Measurements from ENCODE around the gene LRRC2. TPM values are rescaled to one million over a fixed set of nuclear protein-coding genes. Genes with fewer than 3 reads are reported as not detected.
"Not testable (repeated sequence)": the region's sequence is repeated elsewhere in the genome, so short reads cannot be mapped to it uniquely, and the experiment has no call there.

LRRC2 gene
- polyA plus RNA-seq, 1 donor = 0.72 TPM

- DNase-seq = no peak
- H3K4me1 ChIP-seq (ENCODE audit: control insufficient read depth, insufficient read depth, low read length) = no peaks in the 10 kb centered on the region
Observed at GRCh38 chr3:46552538-46552937, 13.6 kb downstream of the LRRC2 start.

GRCh38 chr3:46551615-46552014, 14.5 kb downstream of the LRRC2 start:
- H3K4me1 ChIP-seq (ENCODE audit: control insufficient read depth, insufficient read depth, low read length) = no peaks in the 10 kb centered on the region
- no peaks in the 10 kb centered on the region for H3K9me3 ChIP-seq (ENCODE audit: control insufficient read depth, low read depth, low read length)
- H3K27me3 ChIP-seq (ENCODE audit: control insufficient read depth, insufficient read depth, low read length) = no peaks in the 10 kb centered on the region
- H3K27ac ChIP-seq (ENCODE audit: low read length) = no peak overlapping the region
- H3K4me3 ChIP-seq (ENCODE audit: low read length) = no peak overlapping the region
- H3K36me3 ChIP-seq (ENCODE audit: control insufficient read depth, insufficient read depth, low read length) = no peaks in the 10 kb centered on the region
- WGBS (ENCODE audit: insufficient coverage, low lambda C conversion rate) = no CpG with 5 or more reads among the region's 2 CpGs
- DNase-seq = no peak

More at GRCh38 chr3:46552538-46552937, 13.6 kb downstream of the LRRC2 start:
- Histone ChIP-seq H3K9me3 (ENCODE audit: control insufficient read depth, low read depth, low read length) (no peaks in the 10 kb centered on the region), H3K27ac (ENCODE audit: low read length) (no peak overlapping the region), H3K36me3 (ENCODE audit: control insufficient read depth, insufficient read depth, low read length) (no peaks in the 10 kb centered on the region), H3K27me3 (ENCODE audit: control insufficient read depth, insufficient read depth, low read length) (no peaks in the 10 kb centered on the region), H3K4me3 (ENCODE audit: low read length) (no peak overlapping the region)
- 83% methylated on average over 1 of the region's 1 CpG for WGBS (ENCODE audit: insufficient coverage, low lambda C conversion rate)

GRCh38 chr3:46549989-46550388, 16.1 kb downstream of the LRRC2 start:
- H3K4me1 ChIP-seq (ENCODE audit: control insufficient read depth, insufficient read depth, low read length) = no peaks in the 10 kb centered on the region
- WGBS (ENCODE audit: insufficient coverage, low lambda C conversion rate) = no CpG with 5 or more reads among the region's 1 CpG
- no peak for DNase-seq
- H3K27me3 ChIP-seq (ENCODE audit: control insufficient read depth, insufficient read depth, low read length) = no peaks in the 10 kb centered on the region
- H3K9me3 ChIP-seq (ENCODE audit: control insufficient read depth, low read depth, low read length) = no peaks in the 10 kb centered on the region
- no peaks in the 10 kb centered on the region for H3K36me3 ChIP-seq (ENCODE audit: control insufficient read depth, insufficient read depth, low read length)
- no peak overlapping the region for H3K27ac ChIP-seq (ENCODE audit: low read length)
- no peak overlapping the region for H3K4me3 ChIP-seq (ENCODE audit: low read length)

GRCh38 chr3:46549408-46549904, 16.6 kb downstream of the LRRC2 start:
- WGBS (ENCODE audit: insufficient coverage, low lambda C conversion rate) = no CpG with 5 or more reads among the region's 4 CpGs

GRCh38 chr3:46548611-46549010, 17.5 kb downstream of the LRRC2 start:
- H3K4me3 ChIP-seq (ENCODE audit: low read length); DNase-seq; H3K4me1 ChIP-seq (ENCODE audit: control insufficient read depth, insufficient read depth, low read length); H3K36me3 ChIP-seq (ENCODE audit: control insufficient read depth, insufficient read depth, low read length); H3K27me3 ChIP-seq (ENCODE audit: control insufficient read depth, insufficient read depth, low read length); H3K9me3 ChIP-seq (ENCODE audit: control insufficient read depth, low read depth, low read length); H3K27ac ChIP-seq (ENCODE audit: low read length): not testable (repeated sequence)
- WGBS (ENCODE audit: insufficient coverage, low lambda C conversion rate) = no CpG with 5 or more reads among the region's 3 CpGs

More at GRCh38 chr3:46549408-46549904, 16.6 kb downstream of the LRRC2 start:
- DNase-seq = no peak
- H3K4me3 ChIP-seq (ENCODE audit: low read length) = no peak overlapping the region
- H3K27me3 ChIP-seq (ENCODE audit: control insufficient read depth, insufficient read depth, low read length) = no peaks in the 10 kb centered on the region
- no peaks in the 10 kb centered on the region for H3K9me3 ChIP-seq (ENCODE audit: control insufficient read depth, low read depth, low read length)
- H3K36me3 ChIP-seq (ENCODE audit: control insufficient read depth, insufficient read depth, low read length) = no peaks in the 10 kb centered on the region
- no peak overlapping the region for H3K27ac ChIP-seq (ENCODE audit: low read length)
- no peaks in the 10 kb centered on the region for H3K4me1 ChIP-seq (ENCODE audit: control insufficient read depth, insufficient read depth, low read length)

- Histone ChIP-seq H3K4me3 (ENCODE audit: low read length) (no peak overlapping the region), H3K27ac (ENCODE audit: low read length) (no peak overlapping the region), H3K36me3 (ENCODE audit: control insufficient read depth, insufficient read depth, low read length) (no peaks in the 10 kb centered on the region), H3K4me1 (ENCODE audit: control insufficient read depth, insufficient read depth, low read length) (no peaks in the 10 kb centered on the region), H3K27me3 (ENCODE audit: control insufficient read depth, insufficient read depth, low read length) (no peaks in the 10 kb centered on the region), H3K9me3 (ENCODE audit: control insufficient read depth, low read depth, low read length) (no peaks in the 10 kb centered on the region)
- WGBS (ENCODE audit: insufficient coverage, low lambda C conversion rate) = no CpG with 5 or more reads among the region's 1 CpG
- no peak for DNase-seq
Observed at GRCh38 chr3:46546896-46547440, 19.1 kb downstream of the LRRC2 start.

- no peaks in the 10 kb centered on the region for H3K36me3 ChIP-seq (ENCODE audit: control insufficient read depth, insufficient read depth, low read length)
- H3K27me3 ChIP-seq (ENCODE audit: control insufficient read depth, insufficient read depth, low read length) = no peaks in the 10 kb centered on the region
- peaks cover 4% of the 10 kb centered on the region for H3K4me1 ChIP-seq (ENCODE audit: control insufficient read depth, insufficient read depth, low read length)
- DNase-seq = no peak
- no peaks in the 10 kb centered on the region for H3K9me3 ChIP-seq (ENCODE audit: control insufficient read depth, low read depth, low read length)
- 64% methylated on average over 3 of the region's 6 CpGs for WGBS (ENCODE audit: insufficient coverage, low lambda C conversion rate)
- no peak overlapping the region for H3K27ac ChIP-seq (ENCODE audit: low read length)
- no peak overlapping the region for H3K4me3 ChIP-seq (ENCODE audit: low read length)
Observed at GRCh38 chr3:46545818-46546630, 20.1 kb downstream of the LRRC2 start.

- Histone ChIP-seq H3K36me3 (ENCODE audit: control insufficient read depth, insufficient read depth, low read length) (no peaks in the 10 kb centered on the region), H3K27me3 (ENCODE audit: control insufficient read depth, insufficient read depth, low read length) (no peaks in the 10 kb centered on the region), H3K9me3 (ENCODE audit: control insufficient read depth, low read depth, low read length) (no peaks in the 10 kb centered on the region), H3K27ac (ENCODE audit: low read length) (no peak overlapping the region), H3K4me3 (ENCODE audit: low read length) (no peak overlapping the region), H3K4me1 (ENCODE audit: control insufficient read depth, insufficient read depth, low read length) (peaks cover 4% of the 10 kb centered on the region)
- no peak for DNase-seq
- no CpG with 5 or more reads among the region's 17 CpGs for WGBS (ENCODE audit: insufficient coverage, low lambda C conversion rate)
Observed at GRCh38 chr3:46544771-46545503, 21.2 kb downstream of the LRRC2 start.

- Histone ChIP-seq H3K27me3 (ENCODE audit: control insufficient read depth, insufficient read depth, low read length) (no peaks in the 10 kb centered on the region), H3K4me3 (ENCODE audit: low read length) (no peak overlapping the region), H3K9me3 (ENCODE audit: control insufficient read depth, low read depth, low read length) (no peaks in the 10 kb centered on the region), H3K4me1 (ENCODE audit: control insufficient read depth, insufficient read depth, low read length) (peaks cover 4% of the 10 kb centered on the region), H3K36me3 (ENCODE audit: control insufficient read depth, insufficient read depth, low read length) (no peaks in the 10 kb centered on the region), H3K27ac (ENCODE audit: low read length) (no peak overlapping the region)
- WGBS (ENCODE audit: insufficient coverage, low lambda C conversion rate) = 71% methylated on average over 2 of the region's 5 CpGs
- no peak for DNase-seq
Observed at GRCh38 chr3:46542801-46543201, 23.3 kb downstream of the LRRC2 start.

GRCh38 chr3:46542344-46542743, 23.8 kb downstream of the LRRC2 start:
- no peaks in the 10 kb centered on the region for H3K9me3 ChIP-seq (ENCODE audit: control insufficient read depth, low read depth, low read length)
- H3K36me3 ChIP-seq (ENCODE audit: control insufficient read depth, insufficient read depth, low read length) = no peaks in the 10 kb centered on the region
- no peak overlapping the region for H3K27ac ChIP-seq (ENCODE audit: low read length)
- no CpG with 5 or more reads among the region's 2 CpGs for WGBS (ENCODE audit: insufficient coverage, low lambda C conversion rate)
- H3K27me3 ChIP-seq (ENCODE audit: control insufficient read depth, insufficient read depth, low read length) = no peaks in the 10 kb centered on the region
- H3K4me3 ChIP-seq (ENCODE audit: low read length) = no peak overlapping the region
- no peak for DNase-seq
- peaks cover 4% of the 10 kb centered on the region for H3K4me1 ChIP-seq (ENCODE audit: control insufficient read depth, insufficient read depth, low read length)

All from large intestine (tissue), 3 donors.